NCI-H2227 (cell line): ENCODE results near the gene TMEM127.

Experiments
- DNase-seq: peaks from one replicate; lab custom pipeline; 2025; ENCODE audit not compliant: unreplicated experiment; lab: John Stamatoyannopoulos, UW

TMEM127 gene

DNA sequence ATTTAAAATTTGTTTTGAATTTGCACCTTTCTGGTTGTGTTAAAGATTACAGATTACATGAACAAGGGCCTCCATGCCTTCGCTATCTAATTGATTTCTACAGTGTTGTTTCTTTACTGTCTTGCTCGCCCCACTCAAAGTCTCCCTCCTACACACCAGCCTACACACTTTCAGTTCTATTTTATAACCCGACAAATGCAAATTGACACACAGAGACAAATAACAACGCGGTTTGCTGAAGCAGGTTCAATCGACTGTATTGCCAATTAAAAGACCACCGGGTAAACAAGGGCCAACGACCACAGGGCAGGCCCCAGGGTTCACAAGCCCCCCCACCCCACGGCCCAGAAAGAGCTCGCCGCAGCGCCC is 58.0 kb downstream of the TMEM127 start:
- no peak for DNase-seq

DNA sequence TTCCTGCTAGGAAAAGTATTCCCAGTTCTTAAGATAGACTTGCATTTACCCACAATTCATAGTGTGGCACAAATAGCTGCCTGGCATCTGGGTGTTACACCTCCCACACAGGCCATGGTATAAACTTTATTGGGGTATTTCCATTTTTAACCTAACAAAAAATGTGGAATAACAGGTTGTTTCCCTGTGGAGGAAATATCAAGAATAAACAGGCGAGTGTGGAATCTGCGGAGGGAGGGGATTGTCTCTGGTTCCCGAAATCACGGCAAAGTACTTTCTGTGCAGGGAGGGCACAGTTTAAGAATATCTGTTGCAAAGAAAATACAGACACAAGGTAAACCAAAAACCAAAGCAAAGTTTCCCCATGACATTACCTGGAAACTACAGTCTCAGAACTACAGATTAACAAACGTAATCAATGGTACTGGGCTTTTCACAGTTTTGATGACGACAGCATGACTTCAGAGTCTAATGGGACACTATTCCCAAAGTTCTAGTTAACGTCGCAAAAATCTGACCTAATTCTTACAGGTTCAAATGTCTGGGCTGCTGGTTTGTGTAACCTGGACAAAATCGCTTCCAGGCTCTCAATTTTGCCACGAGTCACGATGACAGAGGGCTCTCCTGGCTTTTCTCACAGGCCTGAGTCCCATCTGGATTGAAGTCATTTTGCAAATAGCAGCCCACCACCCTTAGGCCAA is 58.6 kb downstream of the TMEM127 start:
- DNase-seq: no peak

DNA sequence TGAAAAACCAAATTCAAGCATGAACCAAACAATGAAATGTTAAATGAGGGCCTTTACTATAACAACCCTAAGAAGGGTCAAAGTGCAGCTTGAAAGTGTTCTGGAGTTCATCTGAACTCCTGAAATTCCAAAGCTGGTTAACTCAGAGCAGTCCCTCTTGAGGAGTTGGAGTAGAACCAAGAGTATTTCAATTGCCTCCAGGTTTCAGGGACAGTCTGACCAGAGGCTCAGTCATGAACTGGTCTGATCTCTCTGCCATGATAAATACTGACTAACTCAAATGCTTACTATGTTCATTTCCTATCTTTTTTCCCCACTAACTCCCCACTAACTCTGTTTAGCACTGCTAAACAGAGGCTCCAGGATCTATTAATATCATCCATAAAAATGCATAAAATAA is 59.9 kb downstream of the TMEM127 start:
- no peak for DNase-seq

- peak; percentile 60 for DNase-seq
Measured at GRCh38 chr2:96204836-96205624, 60.8 kb downstream of the TMEM127 start.

DNA sequence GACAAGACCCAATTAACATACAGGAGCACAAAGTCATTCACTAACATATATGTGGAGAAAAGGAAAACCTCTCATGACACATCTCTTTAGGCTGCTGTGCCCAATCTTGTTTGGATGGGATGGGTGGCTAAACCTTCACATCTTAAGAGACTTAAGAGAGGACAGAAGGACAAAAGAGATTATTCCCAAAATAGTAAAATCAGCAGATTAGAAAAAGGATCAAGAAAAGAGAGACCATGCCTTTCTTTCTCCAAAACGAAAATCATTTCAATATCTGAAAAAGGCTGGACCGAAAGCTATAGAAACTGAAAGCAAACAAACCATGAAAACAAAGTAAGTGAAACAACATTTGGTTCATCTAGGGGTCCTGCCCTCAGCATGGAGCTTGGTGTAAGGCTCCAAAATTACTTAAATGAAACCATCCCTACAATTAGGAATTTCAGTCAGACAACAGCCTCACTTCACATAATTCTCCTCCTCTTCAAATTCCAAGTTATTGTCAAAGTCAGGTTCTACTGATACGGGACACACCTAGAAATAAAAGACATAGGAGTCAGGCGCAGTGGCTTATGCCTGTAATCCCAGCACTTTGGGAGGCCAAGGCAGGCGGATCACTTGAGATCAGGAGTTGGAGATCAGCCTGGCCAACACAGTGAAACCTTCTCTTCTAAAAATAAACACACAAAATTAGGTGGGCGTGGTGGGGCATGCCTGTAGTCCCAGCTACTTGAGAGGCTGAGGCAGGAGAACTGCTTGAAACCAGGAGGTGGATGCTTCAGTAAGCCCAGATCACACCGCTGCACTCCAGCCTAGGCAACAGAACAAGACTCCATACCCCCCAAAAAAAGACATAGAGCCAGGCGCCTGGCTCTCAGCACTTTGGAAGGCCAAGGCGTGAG is 62.4 kb downstream of the TMEM127 start:
- no peak for DNase-seq

- DNase-seq: no peak
Measured at GRCh38 chr2:96202152-96202854, 63.5 kb downstream of the TMEM127 start.

DNA sequence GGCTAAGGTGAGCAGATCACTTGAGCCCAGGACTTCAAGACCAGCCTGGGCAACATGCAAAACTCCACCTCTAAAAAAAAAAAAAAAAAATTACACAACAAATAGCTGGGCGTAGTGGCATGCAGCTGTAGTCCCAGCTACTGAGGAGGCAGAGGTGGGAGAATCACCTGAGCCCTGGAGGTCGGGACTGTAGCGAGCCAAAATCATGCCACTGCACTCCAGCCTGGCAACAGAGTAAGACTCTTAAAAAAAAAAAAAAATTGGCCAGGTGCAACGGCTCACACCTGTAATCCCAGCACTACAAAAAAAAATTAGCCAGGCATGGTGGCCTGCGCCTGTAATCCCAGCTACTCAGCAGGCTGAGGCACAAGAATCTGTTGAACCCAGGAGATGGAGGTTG is 64.5 kb downstream of the TMEM127 start:
- no peak for DNase-seq

DNA sequence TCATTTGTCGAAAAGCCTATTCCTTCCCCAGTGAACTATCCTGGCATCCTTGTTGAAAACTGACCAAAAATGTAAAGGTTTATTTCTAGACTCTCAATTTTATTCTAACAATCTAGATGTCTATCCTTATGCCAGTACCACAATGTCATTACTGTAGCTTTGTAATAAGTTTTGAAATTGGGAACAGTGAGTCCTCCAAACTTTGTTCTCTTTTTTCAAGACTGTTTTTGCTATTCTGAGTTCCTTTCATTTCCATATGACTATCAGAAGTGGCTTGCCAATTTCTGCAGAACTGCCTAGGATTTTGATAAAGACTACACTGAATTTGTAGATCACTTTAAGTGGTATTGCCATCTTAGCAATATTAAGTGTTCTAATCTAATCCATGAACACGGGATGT is 66.9 kb downstream of the TMEM127 start:
- DNase-seq: no peak
